Activated T-helper 17 cell treated with anti-CD3 and anti-CD28 coated beads, Interleukin-2, amount 50 U/mL, for 72 hours (primary cell): ENCODE data around the gene RTP3. TPM values are rescaled to one million over a fixed set of nuclear protein-coding genes. Genes with fewer than 3 reads are reported as not detected.
"Not testable (repeated sequence)": the region's sequence is repeated elsewhere in the genome, so short reads cannot be mapped to it uniquely, and the experiment has no call there.

Experiments
- ATAC-seq: fragments of 150-1000 bp; cut with Tn5 transposase; replicated peaks from 2 replicates; pipeline ENCODE4 v1.10.0; 2021; ENCODE audit warnings: mild to moderate bottlenecking, moderate library complexity
- H3K27ac Mint-ChIP-seq: one replicate; pipeline ENCODE4 v1.8.0; 2022; ENCODE audit warnings: mixed read lengths
- H3K27me3 Mint-ChIP-seq: one replicate; pipeline ENCODE4 v1.8.0; 2022; ENCODE audit warnings: mixed read lengths
- H3K36me3 Mint-ChIP-seq: one replicate; pipeline ENCODE4 v1.8.0; 2022; ENCODE audit warnings: low read depth, mild to moderate bottlenecking, mixed read lengths
- H3K4me1 Mint-ChIP-seq: one replicate; pipeline ENCODE4 v1.8.0; 2022; ENCODE audit warnings: mixed read lengths
- H3K4me3 Mint-ChIP-seq: one replicate; pipeline ENCODE4 v1.8.0; 2022; ENCODE audit warnings: mild to moderate bottlenecking, mixed read lengths
- H3K9me3 Mint-ChIP-seq: one replicate; pipeline ENCODE4 v1.8.0; 2022; ENCODE audit warnings: mixed read lengths
- total RNA-seq, 2 donors: library from RNA; stranded (reverse); gene quantifications; one replicate each; pipeline ENCODE4 v1.2.3, GENCODE V29; 2022

RTP3 gene
- total RNA-seq, 2 donors from 2014 or later = not detected

DNA sequence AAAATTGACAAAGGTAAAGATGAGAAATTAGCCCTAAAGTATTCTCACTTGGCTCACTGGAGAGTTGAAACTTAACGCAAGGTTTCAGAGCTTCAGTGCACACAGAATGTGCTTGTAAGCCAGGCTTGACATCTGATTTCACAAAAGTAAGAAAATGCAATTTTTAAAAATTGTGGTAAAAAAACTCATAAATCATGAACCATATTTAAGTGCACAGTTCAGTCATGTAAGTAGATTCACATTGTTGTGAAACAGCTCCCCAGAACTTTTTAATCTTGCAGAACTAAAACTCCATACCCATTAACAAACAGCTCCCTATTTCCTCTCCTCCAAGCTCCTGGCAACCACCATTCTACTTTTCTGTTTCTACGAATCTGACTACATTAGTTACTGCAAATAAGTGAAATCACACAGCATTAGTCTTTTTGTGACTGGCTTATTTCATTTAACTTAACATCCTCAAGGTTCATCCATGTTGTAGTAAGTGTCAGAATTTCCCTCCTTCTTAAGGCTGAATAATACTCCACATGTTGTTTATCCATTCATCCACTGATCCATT lies 14.5 kb downstream of the RTP3 start:
- no peaks in the 10 kb centered on the region for H3K9me3 Mint-ChIP-seq

DNA sequence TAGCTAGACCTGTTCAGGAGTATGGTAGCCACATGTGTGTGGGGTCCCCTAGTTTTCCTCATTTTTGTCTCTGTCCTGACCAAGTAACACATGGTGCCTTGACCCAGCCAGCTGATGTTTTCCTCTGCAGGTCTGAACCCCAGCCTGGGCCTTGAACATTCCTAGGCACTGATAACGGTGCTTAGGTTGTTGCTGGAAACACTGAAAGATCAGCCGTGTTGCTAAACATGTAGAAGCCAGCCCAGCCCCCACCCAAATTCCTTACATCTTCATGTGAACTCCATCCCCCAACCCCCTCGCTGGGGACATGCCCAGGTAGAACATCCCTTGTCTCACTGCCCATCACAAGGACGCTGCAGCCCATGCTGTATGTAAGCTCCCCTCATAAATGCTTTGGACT lies 18.7 kb downstream of the RTP3 start:
- no peak for ATAC-seq
- Mint-ChIP-seq H3K4me3 (no peak overlapping the region), H3K27ac (no peak overlapping the region), H3K27me3 (peaks cover 7% of the 10 kb centered on the region), H3K9me3 (no peaks in the 10 kb centered on the region), H3K4me1 (peaks cover 5% of the 10 kb centered on the region), H3K36me3 (no peaks in the 10 kb centered on the region)

More for the DNA sequence above, 14.5 kb downstream of the RTP3 start:
- Mint-ChIP-seq H3K4me3 (no peak overlapping the region), H3K4me1 (peaks cover 5% of the 10 kb centered on the region), H3K27ac (no peak overlapping the region), H3K27me3 (peaks cover 10% of the 10 kb centered on the region), H3K36me3 (no peaks in the 10 kb centered on the region)
- ATAC-seq = no peak

GRCh38 chr3:46517016-46517783 lies 19.4 kb downstream of the RTP3 start:
- H3K4me3 Mint-ChIP-seq = no peak overlapping the region
- H3K9me3 Mint-ChIP-seq = no peaks in the 10 kb centered on the region
- H3K27ac Mint-ChIP-seq = no peak overlapping the region
- ATAC-seq = peak; percentile 72
- no peaks in the 10 kb centered on the region for H3K36me3 Mint-ChIP-seq
- peaks cover 4% of the 10 kb centered on the region for H3K27me3 Mint-ChIP-seq
- peaks cover 4% of the 10 kb centered on the region for H3K4me1 Mint-ChIP-seq

GRCh38 chr3:46517784-46518181 lies 20.0 kb downstream of the RTP3 start:
- Mint-ChIP-seq H3K27me3 (no peaks in the 10 kb centered on the region), H3K9me3 (no peaks in the 10 kb centered on the region), H3K36me3 (no peaks in the 10 kb centered on the region), H3K4me3 (no peak overlapping the region), H3K27ac (no peak overlapping the region), H3K4me1 (no peaks in the 10 kb centered on the region)
- no peak for ATAC-seq

DNA sequence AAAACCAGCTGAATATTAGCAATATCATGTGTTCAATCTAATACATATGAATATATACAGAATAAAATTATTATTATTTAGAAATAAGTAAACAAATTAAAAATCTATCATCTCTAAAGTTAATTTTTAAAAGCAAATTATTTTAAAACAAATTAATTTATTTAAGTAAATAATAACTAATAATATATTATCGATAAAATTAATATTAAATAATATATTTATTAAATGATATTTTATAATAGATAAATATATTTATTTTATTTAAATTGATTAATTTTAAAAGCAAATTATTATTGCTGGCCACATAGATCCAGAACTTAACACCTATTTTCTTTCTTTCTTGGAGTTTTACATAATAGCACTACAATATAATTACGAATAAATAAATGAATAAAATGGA lies 22.2 kb downstream of the RTP3 start:
- H3K9me3 Mint-ChIP-seq = no peaks in the 10 kb centered on the region
- no peak overlapping the region for H3K27ac Mint-ChIP-seq
- no peaks in the 10 kb centered on the region for H3K27me3 Mint-ChIP-seq
- H3K36me3 Mint-ChIP-seq = no peaks in the 10 kb centered on the region
- no peaks in the 10 kb centered on the region for H3K4me1 Mint-ChIP-seq
- no peak overlapping the region for H3K4me3 Mint-ChIP-seq
- ATAC-seq = no peak

- no peaks in the 10 kb centered on the region for H3K4me1 Mint-ChIP-seq
- no peaks in the 10 kb centered on the region for H3K9me3 Mint-ChIP-seq
- H3K36me3 Mint-ChIP-seq = no peaks in the 10 kb centered on the region
- ATAC-seq = no peak
- H3K4me3 Mint-ChIP-seq = no peak overlapping the region
- H3K27me3 Mint-ChIP-seq = no peaks in the 10 kb centered on the region
- no peak overlapping the region for H3K27ac Mint-ChIP-seq
These were observed 22.8 kb downstream of the RTP3 start for GRCh38 chr3:46520531-46520930.

DNA sequence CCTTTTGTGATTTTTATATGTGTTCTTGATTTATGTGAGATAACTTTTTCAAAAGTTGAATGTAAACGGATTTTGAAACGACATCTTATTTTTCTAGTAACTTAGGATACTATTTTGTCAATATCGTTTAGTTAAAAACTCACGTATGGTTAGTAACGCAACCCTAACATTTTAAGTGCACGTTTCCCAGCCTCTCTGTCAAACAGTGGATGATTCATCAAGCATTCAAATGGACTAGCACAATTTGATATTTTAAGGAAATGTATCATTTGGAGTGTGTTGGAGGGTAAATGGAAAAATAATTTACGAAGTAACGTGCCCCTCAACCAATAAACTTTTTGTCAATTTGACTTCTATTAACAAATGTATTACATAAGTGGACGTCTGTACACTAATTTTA lies 23.3 kb downstream of the RTP3 start:
- no peaks in the 10 kb centered on the region for H3K9me3 Mint-ChIP-seq
- H3K27ac Mint-ChIP-seq = no peak overlapping the region
- no peaks in the 10 kb centered on the region for H3K27me3 Mint-ChIP-seq
- no peaks in the 10 kb centered on the region for H3K36me3 Mint-ChIP-seq
- no peaks in the 10 kb centered on the region for H3K4me1 Mint-ChIP-seq
- ATAC-seq = no peak
- H3K4me3 Mint-ChIP-seq = no peak overlapping the region

- H3K9me3 Mint-ChIP-seq, ATAC-seq: not testable (repeated sequence)
These were observed 24.4 kb downstream of the RTP3 start for GRCh38 chr3:46522201-46522600.

GRCh38 chr3:46523556-46523955 lies 25.8 kb downstream of the RTP3 start:
- Mint-ChIP-seq H3K27me3 (no peaks in the 10 kb centered on the region), H3K36me3 (no peaks in the 10 kb centered on the region), H3K27ac (no peak overlapping the region), H3K4me3 (no peak overlapping the region), H3K4me1 (no peaks in the 10 kb centered on the region), H3K9me3 (no peaks in the 10 kb centered on the region)
- ATAC-seq = no peak

More at GRCh38 chr3:46522201-46522600, 24.4 kb downstream of the RTP3 start:
- not testable (repeated sequence) for H3K4me1 Mint-ChIP-seq, H3K27ac Mint-ChIP-seq, H3K4me3 Mint-ChIP-seq, H3K36me3 Mint-ChIP-seq, H3K27me3 Mint-ChIP-seq

GRCh38 chr3:46524008-46524407 lies 26.2 kb downstream of the RTP3 start:
- Mint-ChIP-seq H3K4me3 (no peak overlapping the region), H3K27me3 (no peaks in the 10 kb centered on the region)
- no peak for ATAC-seq

DNA sequence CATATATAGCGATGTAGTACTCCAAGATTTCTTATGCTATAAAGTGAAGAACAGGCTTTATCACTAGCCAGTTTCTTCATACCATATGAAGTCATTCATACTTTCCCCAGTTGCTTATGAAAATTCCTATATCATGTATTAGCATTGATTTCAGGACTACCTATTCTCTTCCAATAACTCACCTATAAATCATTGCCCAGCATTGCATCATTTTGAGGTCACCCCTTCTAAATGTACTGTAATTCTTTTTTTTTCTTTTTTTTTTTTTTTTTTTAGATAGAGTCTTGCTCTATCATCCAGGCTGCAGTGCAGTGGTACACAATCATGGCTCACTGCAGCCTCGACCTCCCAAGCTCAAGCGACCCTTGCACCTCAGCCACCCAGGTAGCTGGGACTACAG lies 27.1 kb downstream of the RTP3 start:
- H3K27ac Mint-ChIP-seq = no peak overlapping the region
- no peaks in the 10 kb centered on the region for H3K36me3 Mint-ChIP-seq
- H3K9me3 Mint-ChIP-seq = no peaks in the 10 kb centered on the region
- no peak overlapping the region for H3K4me3 Mint-ChIP-seq
- ATAC-seq = no peak
- no peaks in the 10 kb centered on the region for H3K27me3 Mint-ChIP-seq
- no peaks in the 10 kb centered on the region for H3K4me1 Mint-ChIP-seq

More at GRCh38 chr3:46524008-46524407, 26.2 kb downstream of the RTP3 start:
- no peaks in the 10 kb centered on the region for H3K4me1 Mint-ChIP-seq
- no peaks in the 10 kb centered on the region for H3K9me3 Mint-ChIP-seq
- H3K36me3 Mint-ChIP-seq = no peaks in the 10 kb centered on the region
- H3K27ac Mint-ChIP-seq = no peak overlapping the region

- no peaks in the 10 kb centered on the region for H3K36me3 Mint-ChIP-seq
- no peaks in the 10 kb centered on the region for H3K4me1 Mint-ChIP-seq
- ATAC-seq = no peak
- no peak overlapping the region for H3K27ac Mint-ChIP-seq
- no peaks in the 10 kb centered on the region for H3K27me3 Mint-ChIP-seq
- no peaks in the 10 kb centered on the region for H3K9me3 Mint-ChIP-seq
- H3K4me3 Mint-ChIP-seq = no peak overlapping the region
These were observed 29.5 kb downstream of the RTP3 start for GRCh38 chr3:46527239-46527638.

GRCh38 chr3:46533091-46533490 lies 35.3 kb downstream of the RTP3 start:
- H3K27ac Mint-ChIP-seq = no peak overlapping the region
- ATAC-seq = no peak
- no peaks in the 10 kb centered on the region for H3K36me3 Mint-ChIP-seq
- H3K4me1 Mint-ChIP-seq = peaks cover 10% of the 10 kb centered on the region
- H3K4me3 Mint-ChIP-seq = no peak overlapping the region
- H3K27me3 Mint-ChIP-seq = no peaks in the 10 kb centered on the region
- H3K9me3 Mint-ChIP-seq = no peaks in the 10 kb centered on the region

- Mint-ChIP-seq H3K9me3 (no peaks in the 10 kb centered on the region), H3K27ac (no peak overlapping the region), H3K4me1 (peaks cover 25% of the 10 kb centered on the region), H3K4me3 (no peak overlapping the region), H3K27me3 (no peaks in the 10 kb centered on the region), H3K36me3 (no peaks in the 10 kb centered on the region)
- no peak for ATAC-seq
These were observed 38.0 kb downstream of the RTP3 start for GRCh38 chr3:46535746-46536145.

GRCh38 chr3:46536758-46537157 lies 39.0 kb downstream of the RTP3 start:
- Mint-ChIP-seq H3K27me3 (no peaks in the 10 kb centered on the region), H3K36me3 (no peaks in the 10 kb centered on the region), H3K4me3 (no peak overlapping the region), H3K4me1 (peaks cover 25% of the 10 kb centered on the region), H3K27ac (no peak overlapping the region), H3K9me3 (no peaks in the 10 kb centered on the region)
- no peak for ATAC-seq
